Fibroblast of lung (primary cell): Measurements from ENCODE around the gene ZFYVE27. TPM values are rescaled to one million over a fixed set of nuclear protein-coding genes. Genes with fewer than 3 reads are reported as not detected.

Experiments used
- DNase-seq, 2 donors: peaks; one replicate each; pipeline versions ENCODE4 v3.0.0 to v3.0.0-alpha.2; 2010; ENCODE audit warnings: low read depth in 2 of 2
- H2AFZ ChIP-seq: 2 replicates; pipeline ENCODE4 v1.5.1; 2012; ENCODE audit warnings: low read length, control low read depth, inconsistent platforms
- H3K27ac ChIP-seq: 2 replicates; pipeline ENCODE4 v1.5.1; 2011; ENCODE audit warnings: low read length, control low read depth; ENCODE audit not compliant: insufficient read depth
- H3K27me3 ChIP-seq: 2 replicates; pipeline ENCODE4 v1.5.1; 2011; ENCODE audit warnings: mild to moderate bottlenecking, low read length; ENCODE audit not compliant: control insufficient read depth, insufficient read depth
- H3K36me3 ChIP-seq: 2 replicates; pipeline ENCODE4 v1.5.1; 2011; ENCODE audit warnings: low read length; ENCODE audit not compliant: control insufficient read depth, insufficient read depth
- H3K4me1 ChIP-seq: 2 replicates; pipeline ENCODE4 v1.5.1; 2011; ENCODE audit warnings: low read length; ENCODE audit not compliant: control insufficient read depth, insufficient read depth; ENCODE audit errors: extremely low read depth
- H3K4me2 ChIP-seq: 2 replicates; pipeline ENCODE4 v1.5.1; 2011; ENCODE audit warnings: low read length, control low read depth; ENCODE audit not compliant: insufficient read depth; ENCODE audit errors: extremely low read depth
- H3K4me3 ChIP-seq, 4 experiments: fragments of 200-600 bp in 1 of 4; sonication (generic) in 1 of 4; replicated peaks in 1 of 4; 2 replicates each; pipeline ENCODE4 v1.5.1; 2011 to 2016; ENCODE audit warnings: low read length in 4 of 4, low read depth in 3 of 4, mild to moderate bottlenecking in 3 of 4, control low read depth in 2 of 4, inconsistent platforms in 1 of 4, mixed read lengths in 1 of 4; ENCODE audit not compliant: insufficient read depth in 1 of 4; ENCODE audit errors: control extremely low read depth in 1 of 4
- H3K79me2 ChIP-seq: 2 replicates; pipeline ENCODE4 v1.5.1; 2012; ENCODE audit warnings: mild to moderate bottlenecking, low read length, inconsistent platforms; ENCODE audit not compliant: control insufficient read depth, insufficient read depth
- H3K9ac ChIP-seq: 2 replicates; pipeline ENCODE4 v1.5.1; 2011; ENCODE audit warnings: mild to moderate bottlenecking, low read length, control low read depth; ENCODE audit not compliant: insufficient read depth
- H3K9me3 ChIP-seq: 2 replicates; pipeline ENCODE4 v1.5.1; 2012; ENCODE audit warnings: low read depth, low read length; ENCODE audit not compliant: control insufficient read depth, insufficient read depth
- H4K20me1 ChIP-seq: 2 replicates; pipeline ENCODE4 v1.5.1; 2011; ENCODE audit warnings: low read length; ENCODE audit not compliant: control insufficient read depth, insufficient read depth; ENCODE audit errors: extremely low read depth
- EZH2 ChIP-seq: IDR thresholded peaks from 2 replicates; pipeline ENCODE4 v1.5.1; 2012; ENCODE audit warnings: low read length, control low read depth, mild to moderate bottlenecking; ENCODE audit errors: missing control alignments
- polyA plus RNA-seq, 2 donors: library from polyadenylated mRNA; depleted of rRNA in 1 of 2; stranded (reverse) in 1 of 2; unstranded in 1 of 2; fragments of >200 nt; gene quantifications; 2 replicates each; pipeline ENCODE4 v1.2.1, GENCODE V29; 2011 to 2012; ENCODE audit warnings: missing spikeins in 1 of 2
- total RNA-seq: library from RNA; depleted of rRNA; stranded (reverse); fragments of >200 nt; gene quantifications from 2 replicates; pipeline ENCODE4 v1.2.1, GENCODE V29; 2014
- TF ChIP-seq, protein P1 (sequence below), 2 donors: IDR thresholded peaks in 1 of 2; conservative IDR thresholded peaks in 1 of 2; 1 replicate in 1 of 2; 2 replicates in 1 of 2; pipeline ENCODE4 v1.5.1; 2011 to 2012; ENCODE audit warnings: low read length in 2 of 2, control low read depth in 1 of 2, inconsistent platforms in 1 of 2, low read depth in 1 of 2, mild to moderate bottlenecking in 1 of 2

Gene ZFYVE27
- total and polyA plus RNA-seq, 2 donors (not counting 1 experiment from before 2014, with no cell fraction given) = 8.3 to 22.1 TPM

GRCh38 chr10:97801422-97801821 lies 64.5 kb downstream of the ZFYVE27 start:
- Histone ChIP-seq H2AFZ (no peak overlapping the region), H3K4me2 (no peak overlapping the region), H3K79me2 (no peaks in the 10 kb centered on the region), H4K20me1 (no peaks in the 10 kb centered on the region), H3K4me1 (no peaks in the 10 kb centered on the region), H3K27ac (no peak overlapping the region), H3K4me3 (no peak overlapping the region), H3K36me3 (no peaks in the 10 kb centered on the region), H3K27me3 (peaks cover 4% of the 10 kb centered on the region), H3K9ac (no peak overlapping the region), H3K9me3 (no peaks in the 10 kb centered on the region)
- DNase-seq = no peak
- TF ChIP-seq EZH2 = no peak
- TF ChIP-seq, protein P1, sequence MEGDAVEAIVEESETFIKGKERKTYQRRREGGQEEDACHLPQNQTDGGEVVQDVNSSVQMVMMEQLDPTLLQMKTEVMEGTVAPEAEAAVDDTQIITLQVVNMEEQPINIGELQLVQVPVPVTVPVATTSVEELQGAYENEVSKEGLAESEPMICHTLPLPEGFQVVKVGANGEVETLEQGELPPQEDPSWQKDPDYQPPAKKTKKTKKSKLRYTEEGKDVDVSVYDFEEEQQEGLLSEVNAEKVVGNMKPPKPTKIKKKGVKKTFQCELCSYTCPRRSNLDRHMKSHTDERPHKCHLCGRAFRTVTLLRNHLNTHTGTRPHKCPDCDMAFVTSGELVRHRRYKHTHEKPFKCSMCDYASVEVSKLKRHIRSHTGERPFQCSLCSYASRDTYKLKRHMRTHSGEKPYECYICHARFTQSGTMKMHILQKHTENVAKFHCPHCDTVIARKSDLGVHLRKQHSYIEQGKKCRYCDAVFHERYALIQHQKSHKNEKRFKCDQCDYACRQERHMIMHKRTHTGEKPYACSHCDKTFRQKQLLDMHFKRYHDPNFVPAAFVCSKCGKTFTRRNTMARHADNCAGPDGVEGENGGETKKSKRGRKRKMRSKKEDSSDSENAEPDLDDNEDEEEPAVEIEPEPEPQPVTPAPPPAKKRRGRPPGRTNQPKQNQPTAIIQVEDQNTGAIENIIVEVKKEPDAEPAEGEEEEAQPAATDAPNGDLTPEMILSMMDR (conservative IDR thresholded peaks at IDR 0.05 in 1 of 2, IDR thresholded peaks at IDR 0.05 in 1 of 2; ENCODE audit: low read depth in 1 of 2, low read length in 2 of 2) = no peak

DNA sequence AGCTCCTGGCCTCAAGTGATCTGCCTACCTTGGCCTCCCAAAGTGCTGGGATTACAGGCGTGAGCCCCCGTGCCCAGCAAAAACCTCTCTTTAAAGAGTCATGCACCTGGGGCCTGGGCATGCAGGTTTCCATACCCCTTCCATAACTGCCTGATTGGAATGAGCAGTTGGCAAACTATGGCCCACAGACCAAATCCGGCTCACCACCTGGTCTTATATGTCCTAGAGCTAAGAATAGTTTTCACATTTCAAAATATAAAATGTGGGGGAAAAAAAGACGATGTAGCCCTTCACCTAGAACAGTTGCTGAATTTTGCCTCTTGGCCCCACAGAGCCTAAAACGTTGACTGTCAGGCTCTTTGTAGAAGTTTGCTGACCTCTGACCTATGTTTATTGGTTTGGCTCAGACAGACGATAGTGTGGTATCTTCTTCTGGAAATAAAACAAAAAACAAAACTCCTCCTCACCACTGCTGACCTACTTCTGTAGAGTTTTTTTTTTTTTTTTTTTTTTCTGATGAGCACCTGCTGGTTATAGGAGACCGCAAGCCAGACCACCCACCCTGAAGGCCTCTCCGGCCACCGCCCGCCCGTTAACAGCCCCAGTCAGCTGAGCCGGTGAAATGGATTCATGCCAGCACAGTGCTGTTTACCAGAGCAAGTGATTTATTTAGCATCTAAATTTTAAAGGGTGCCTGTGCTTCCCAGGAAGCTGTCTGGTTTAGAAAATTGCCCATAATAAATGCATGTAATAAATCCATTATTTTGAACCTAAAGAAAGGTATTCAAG lies 68.4 kb downstream of the ZFYVE27 start:
- Histone ChIP-seq H3K4me1 (no peaks in the 10 kb centered on the region), H4K20me1 (no peaks in the 10 kb centered on the region), H3K79me2 (no peaks in the 10 kb centered on the region), H3K27ac (no peak overlapping the region), H3K27me3 (peaks cover 2% of the 10 kb centered on the region), H3K9ac (no peak overlapping the region), H3K36me3 (no peaks in the 10 kb centered on the region), H3K4me3 (no peak overlapping the region), H2AFZ (no peak overlapping the region), H3K4me2 (no peak overlapping the region), H3K9me3 (no peaks in the 10 kb centered on the region)
- no peak for TF ChIP-seq EZH2
- TF ChIP-seq, protein P1 (conservative IDR thresholded peaks at IDR 0.05 in 1 of 2, IDR thresholded peaks at IDR 0.05 in 1 of 2; ENCODE audit: low read depth in 1 of 2, low read length in 2 of 2) = no peak
- no peak for DNase-seq

DNA sequence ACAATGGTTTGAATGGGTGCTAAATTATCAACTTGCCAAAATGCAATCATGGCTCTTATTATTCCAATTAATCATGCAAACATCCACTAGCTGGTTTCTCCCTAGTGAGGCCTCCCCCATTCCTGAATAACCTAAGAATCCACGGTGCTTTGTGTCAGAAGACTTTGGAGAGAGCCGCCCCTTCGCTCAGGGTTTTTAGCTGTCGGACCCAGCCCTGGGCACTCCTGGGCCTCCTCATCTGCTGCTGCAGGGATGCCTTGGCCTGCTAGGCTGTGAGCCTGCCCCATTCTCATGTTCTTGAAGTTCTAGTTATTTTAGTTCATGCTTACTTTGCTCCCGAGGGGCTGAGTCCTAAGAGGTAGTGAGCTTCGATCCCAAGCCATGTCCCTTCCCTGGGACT lies 69.0 kb downstream of the ZFYVE27 start:
- Histone ChIP-seq H3K79me2 (no peaks in the 10 kb centered on the region), H3K27ac (no peak overlapping the region), H3K9me3 (no peaks in the 10 kb centered on the region), H2AFZ (no peak overlapping the region), H3K27me3 (no peaks in the 10 kb centered on the region), H3K4me3 (no peak overlapping the region), H3K4me2 (no peak overlapping the region), H3K4me1 (no peaks in the 10 kb centered on the region), H3K9ac (no peak overlapping the region), H3K36me3 (no peaks in the 10 kb centered on the region), H4K20me1 (no peaks in the 10 kb centered on the region)
- TF ChIP-seq, protein P1 (conservative IDR thresholded peaks at IDR 0.05 in 1 of 2, IDR thresholded peaks at IDR 0.05 in 1 of 2; ENCODE audit: low read depth in 1 of 2, low read length in 2 of 2) = no peak
- TF ChIP-seq EZH2 = no peak
- DNase-seq = no peak
